SK-MEL-5 (cell line): ENCODE results near the gene LEPROT. TPM values are rescaled to one million over a fixed set of nuclear protein-coding genes. Genes with fewer than 3 reads are reported as not detected.

Experiments
- small RNA-seq, 2 experiments: library from RNA; depleted of rRNA; stranded (forward); fragments of <200 nt; gene quantifications; one replicate each; pipeline ENCODE3, GENCODE V24; 2014
- total RNA-seq: library from RNA; depleted of rRNA; stranded (reverse); fragments of >200 nt; shearing (Covaris generic); gene quantifications from 2 replicates; pipeline ENCODE4 v1.2.3, GENCODE V29; 2014; rRNA removed

The LEPROT gene
- total RNA-seq, 1 experiment from 2014 or later = 49.4 TPM

Small RNA genes within 50 kb of the gene (small RNA-seq; reads per million reads assigned to genes)
- 0 to 0.10 reads per million in 2 experiments for gene RNU2-15P

Other genes with a start within 250 kb of the LEPROT start
- 0.40 and 0.93 TPM in 2 replicates for gene DNAJC6, start 111.1 kb upstream of the LEPROT start, total RNA-seq
- 0.16 and 0.43 TPM in 2 replicates for gene LEPR, start within 50 bp of the LEPROT start, total RNA-seq